Sigmoid colon (tissue), 7 donors: Measurements from ENCODE around the gene ITGA5. TPM values are rescaled to one million over a fixed set of nuclear protein-coding genes. Genes with fewer than 3 reads are reported as not detected.

Experiments used
- DNase-seq: peaks from one replicate; pipeline ENCODE4 v3.0.0-alpha.2; 2019
- H3K27ac ChIP-seq, 4 donors: fragments of 200-600 bp; sonication (generic); one replicate each; pipeline ENCODE4 v1.5.1; 2016 to 2019; ENCODE audit warnings: mild to moderate bottlenecking in 1 of 4
- H3K27me3 ChIP-seq, 3 donors: fragments of 200-600 bp; sonication (generic); one replicate each; pipeline ENCODE4 v1.5.1; 2019; ENCODE audit warnings: mild to moderate bottlenecking in 1 of 3
- H3K36me3 ChIP-seq, 4 donors: fragments of 200-600 bp; sonication (generic); one replicate each; pipeline ENCODE4 v1.5.1; 2016 to 2019
- H3K4me1 ChIP-seq, 4 donors: fragments of 200-600 bp; sonication (generic); one replicate each; pipeline ENCODE4 v1.5.1; 2017 to 2019
- H3K4me3 ChIP-seq, 4 donors: fragments of 200-600 bp; sonication (generic); one replicate each; pipeline ENCODE4 v1.5.1; 2017 to 2019; ENCODE audit warnings: mild to moderate bottlenecking in 2 of 4, moderate library complexity in 1 of 4
- H3K9me3 ChIP-seq, 4 donors: fragments of 200-600 bp in 3 of 4; sonication (generic) in 3 of 4; one replicate each; pipeline versions ENCODE4 v1.5.1 to v1.6.1; 2013 to 2019
- EP300 ChIP-seq, 4 donors: sonication (generic); formaldehyde crosslinking; IDR thresholded peaks; one replicate each; pipeline ENCODE4 v1.6.1; 2017; ENCODE audit warnings: antibody characterized with exemption in 4 of 4
- POLR2A ChIP-seq, 2 donors: fragments of 450-650 bp; IDR thresholded peaks; one replicate each; pipeline ENCODE4 v1.6.1; 2016; ENCODE audit warnings: antibody characterized with exemption in 2 of 2, mild to moderate bottlenecking in 2 of 2, moderate library complexity in 2 of 2
- POLR2AphosphoS5 ChIP-seq, 4 donors: sonication (generic); formaldehyde crosslinking; IDR thresholded peaks; one replicate each; pipeline ENCODE4 v1.6.1; 2017; ENCODE audit warnings: antibody characterized with exemption in 4 of 4
- WGBS, 2 donors: extraction: QIAGEN DNeasy Blood & Tissue Kit; methylation state at CpG; one replicate each; pipeline ENCODE4 v1.1.7; 2013; 5-methylcytosine and 5-hydroxymethylcytosine counted together
- intact Hi-C: fragments of 100-400 bp; cut with DNase I; formaldehyde crosslinking; loops from one replicate; pipeline ENCODE4 v1.15.1; 2023
- polyA plus RNA-seq, 3 donors: library from polyadenylated mRNA; stranded (reverse); fragments of 200-250 nt; gene quantifications; one replicate each; pipeline ENCODE4 v1.2.3, GENCODE V29; 2013
- total RNA-seq, 4 donors: library from RNA; depleted of rRNA; stranded (reverse); fragments of >200 nt; gene quantifications; one replicate each; pipeline ENCODE4 v1.1.0, GENCODE V29; 2016
- TF ChIP-seq, protein P1 (sequence below), 4 experiments: fragments of 450-650 bp in 3 of 4; fragments of 200-600 bp in 1 of 4; IDR thresholded peaks; one replicate each; pipeline ENCODE4 v1.5.1; 2016 to 2019; ENCODE audit warnings: antibody characterized with exemption in 4 of 4, mild to moderate bottlenecking in 3 of 4, moderate library complexity in 2 of 4
- donor health status: healthy with polysubstance abuse.
- donor health status: Bipolar disorder and iron deficiency.
- donor health status: healthy.

Gene ITGA5
- total and polyA plus RNA-seq, 7 donors = 7.4 to 765 (median 200) TPM

DNA sequence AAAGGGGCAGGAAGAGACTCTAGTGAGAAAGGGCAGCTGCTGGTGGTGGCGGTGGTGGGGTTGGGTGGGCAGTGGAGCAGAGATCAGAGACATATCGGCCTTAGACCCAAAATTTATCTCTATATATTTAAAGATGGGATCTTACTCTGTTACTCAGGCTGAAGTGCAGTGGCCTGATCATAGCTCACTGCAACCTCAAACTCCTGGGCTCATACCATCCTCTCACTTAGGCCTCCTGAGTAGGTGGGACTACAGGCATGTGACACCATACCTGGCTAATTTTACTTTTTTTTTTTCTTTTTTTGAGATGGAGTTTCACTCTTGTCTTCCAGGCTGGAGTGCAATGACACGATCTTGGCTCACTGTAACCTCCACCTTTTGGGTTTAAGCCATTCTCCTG lies 18.6 kb upstream of the ITGA5 start:
- H3K36me3 ChIP-seq = peaks cover 0 to 5% (median 0%) of the 10 kb centered on the region in 4 donors
- DNase-seq = no peak
- no peaks in the 10 kb centered on the region for H3K9me3 ChIP-seq
- H3K27me3 ChIP-seq = no peaks in the 10 kb centered on the region
- TF ChIP-seq POLR2A (IDR thresholded peaks at IDR 0.05) = no peak
- TF ChIP-seq POLR2AphosphoS5 (IDR thresholded peaks at IDR 0.05) = no peak
- peaks cover 0 to 86% (median 53%) of the 10 kb centered on the region in 4 donors for H3K4me1 ChIP-seq
- 86 to 88% methylated on average over 3 of the region's 3 CpGs for WGBS, 2 donors
- no peak overlapping the region for H3K4me3 ChIP-seq
- peak overlapping the region in 3 of 4 donors; percentile 71 to 100 (median 99) for H3K27ac ChIP-seq
- intact Hi-C loops = no loop called here

DNA sequence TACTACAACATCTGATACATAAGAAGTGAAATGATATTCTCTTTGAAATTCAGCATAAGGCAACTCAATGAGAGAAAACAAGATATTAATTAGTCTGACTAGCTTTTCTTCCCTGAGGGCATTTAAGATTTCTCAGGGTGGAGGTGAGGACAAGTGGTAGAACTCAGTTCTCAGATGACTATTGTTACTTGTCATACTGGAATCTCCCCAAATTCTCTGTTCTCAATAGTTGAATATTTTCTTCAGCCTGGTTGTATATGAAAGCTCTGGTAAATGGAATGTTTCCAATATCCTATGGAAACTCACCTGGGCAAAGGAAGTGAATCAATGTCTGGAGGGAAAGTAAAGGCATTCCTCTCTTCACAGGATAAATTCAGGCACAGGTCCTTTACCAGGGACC lies 18.2 kb upstream of the ITGA5 start:
- Histone ChIP-seq H3K4me3 (no peak overlapping the region), H3K27ac (peak overlapping the region in 3 of 4 donors; percentile 71 to 100 (median 99)), H3K9me3 (no peaks in the 10 kb centered on the region), H3K4me1 (peaks cover 0 to 85% (median 53%) of the 10 kb centered on the region in 4 donors), H3K36me3 (peaks cover 0 to 5% (median 0%) of the 10 kb centered on the region in 4 donors), H3K27me3 (no peaks in the 10 kb centered on the region)
- intact Hi-C loops = no loop called here
- TF ChIP-seq EP300 (IDR thresholded peaks at IDR 0.05) (no peak), POLR2AphosphoS5 (IDR thresholded peaks at IDR 0.05) (no peak), POLR2A (IDR thresholded peaks at IDR 0.05) (no peak)
- TF ChIP-seq, protein P1, sequence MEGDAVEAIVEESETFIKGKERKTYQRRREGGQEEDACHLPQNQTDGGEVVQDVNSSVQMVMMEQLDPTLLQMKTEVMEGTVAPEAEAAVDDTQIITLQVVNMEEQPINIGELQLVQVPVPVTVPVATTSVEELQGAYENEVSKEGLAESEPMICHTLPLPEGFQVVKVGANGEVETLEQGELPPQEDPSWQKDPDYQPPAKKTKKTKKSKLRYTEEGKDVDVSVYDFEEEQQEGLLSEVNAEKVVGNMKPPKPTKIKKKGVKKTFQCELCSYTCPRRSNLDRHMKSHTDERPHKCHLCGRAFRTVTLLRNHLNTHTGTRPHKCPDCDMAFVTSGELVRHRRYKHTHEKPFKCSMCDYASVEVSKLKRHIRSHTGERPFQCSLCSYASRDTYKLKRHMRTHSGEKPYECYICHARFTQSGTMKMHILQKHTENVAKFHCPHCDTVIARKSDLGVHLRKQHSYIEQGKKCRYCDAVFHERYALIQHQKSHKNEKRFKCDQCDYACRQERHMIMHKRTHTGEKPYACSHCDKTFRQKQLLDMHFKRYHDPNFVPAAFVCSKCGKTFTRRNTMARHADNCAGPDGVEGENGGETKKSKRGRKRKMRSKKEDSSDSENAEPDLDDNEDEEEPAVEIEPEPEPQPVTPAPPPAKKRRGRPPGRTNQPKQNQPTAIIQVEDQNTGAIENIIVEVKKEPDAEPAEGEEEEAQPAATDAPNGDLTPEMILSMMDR (IDR thresholded peaks at IDR 0.05) = no peak
- DNase-seq = no peak

- 69 to 75% methylated on average over 4 of the region's 4 CpGs for WGBS, 2 donors
- Histone ChIP-seq H3K27me3 (no peaks in the 10 kb centered on the region), H3K4me3 (peak overlapping the region in 3 of 4 donors; percentile 32 to 48 (median 42)), H3K27ac (peak overlapping the region; percentile 70 to 100 (median 100)), H3K36me3 (peaks cover 0 to 5% (median 0%) of the 10 kb centered on the region in 4 donors), H3K4me1 (peaks cover 0 to 82% (median 68%) of the 10 kb centered on the region in 4 donors), H3K9me3 (no peaks in the 10 kb centered on the region)
- TF ChIP-seq EP300 (IDR thresholded peaks at IDR 0.05) = no peak
- no peak for TF ChIP-seq POLR2A (IDR thresholded peaks at IDR 0.05)
- TF ChIP-seq POLR2AphosphoS5 (IDR thresholded peaks at IDR 0.05) = no peak
- TF ChIP-seq, protein P1 (IDR thresholded peaks at IDR 0.05) = no peak
- intact Hi-C loops = loop anchor here (2.0 kb wide), 1 partner anchor 14 kb away; the partner anchor contains the start of gene ITGA5
- DNase-seq = no peak
These were observed 13.7 kb upstream of the ITGA5 start for GRCh38 chr12:54432815-54433164.

- Histone ChIP-seq H3K27ac (peak overlapping the region; percentile 70 to 100 (median 100)), H3K9me3 (no peaks in the 10 kb centered on the region), H3K4me3 (peak overlapping the region; percentile 15 to 48 (median 37)), H3K4me1 (peaks cover 0 to 88% (median 72%) of the 10 kb centered on the region in 4 donors), H3K27me3 (no peaks in the 10 kb centered on the region), H3K36me3 (peaks cover 0 to 5% (median 0%) of the 10 kb centered on the region in 4 donors)
- intact Hi-C loops = loop anchor here (2.0 kb wide), 1 partner anchor 13 kb away; the partner anchor contains the start of gene ITGA5
- peak; percentile 94 for DNase-seq
- WGBS, 2 donors = 16 to 39% methylated on average over 9 of the region's 9 CpGs
- TF ChIP-seq POLR2AphosphoS5 (IDR thresholded peaks at IDR 0.05) = peak; percentile 60 to 93 (median 72)
- TF ChIP-seq POLR2A (IDR thresholded peaks at IDR 0.05) = no peak
- peak in 3 of 4 donors; percentile 37 to 93 (median 65) for TF ChIP-seq EP300 (IDR thresholded peaks at IDR 0.05)
These were observed 13.1 kb upstream of the ITGA5 start for GRCh38 chr12:54431911-54432814.

- Histone ChIP-seq H3K9me3 (no peaks in the 10 kb centered on the region), H3K4me1 (peaks cover 0 to 99% (median 80%) of the 10 kb centered on the region in 4 donors), H3K27ac (peak overlapping the region; percentile 70 to 100 (median 100)), H3K4me3 (peak overlapping the region; percentile 15 to 48 (median 37)), H3K36me3 (no peaks in the 10 kb centered on the region), H3K27me3 (no peaks in the 10 kb centered on the region)
- 88 to 89% methylated on average over 5 of the region's 5 CpGs for WGBS, 2 donors
- TF ChIP-seq EP300 (IDR thresholded peaks at IDR 0.05) (no peak), POLR2A (IDR thresholded peaks at IDR 0.05) (no peak), POLR2AphosphoS5 (IDR thresholded peaks at IDR 0.05) (no peak)
- TF ChIP-seq, protein P1 (IDR thresholded peaks at IDR 0.05) = no peak
- no peak for DNase-seq
- intact Hi-C loops = no loop called here
These were observed 11.5 kb upstream of the ITGA5 start for GRCh38 chr12:54430471-54431069.
